Astrocyte (in vitro differentiated cells and primary cell): Measurements from ENCODE around the gene BMPR1B. TPM values are rescaled to one million over a fixed set of nuclear protein-coding genes. Genes with fewer than 3 reads are reported as not detected.

Source experiments
- DNase-seq: peaks from one replicate; pipeline ENCODE4 v3.0.0-alpha.2; 2010; ENCODE audit warnings: low read depth
- FAIRE-seq: peaks from 2 replicates; lab custom pipeline; 2011; peaks lifted over from hg19 to GRCh38; lab: Jason Lieb, UNC
- H2AFZ ChIP-seq: 2 replicates; pipeline ENCODE4 v1.6.0; 2012; ENCODE audit warnings: low read depth, low read length, inconsistent platforms
- H3K27ac ChIP-seq: 2 replicates; pipeline ENCODE4 v1.5.1; 2011; ENCODE audit warnings: low read depth, low read length, inconsistent platforms
- H3K27me3 ChIP-seq: 2 replicates; pipeline ENCODE4 v1.6.0; 2011; ENCODE audit warnings: low read length, inconsistent platforms; ENCODE audit not compliant: insufficient read depth
- H3K36me3 ChIP-seq: 2 replicates; pipeline ENCODE4 v1.5.1; 2011; ENCODE audit warnings: low read length, inconsistent platforms; ENCODE audit not compliant: insufficient read depth
- H3K4me1 ChIP-seq: 2 replicates; pipeline ENCODE4 v1.5.1; 2011; ENCODE audit warnings: low read length, inconsistent platforms; ENCODE audit not compliant: insufficient read depth
- H3K4me2 ChIP-seq: 2 replicates; pipeline ENCODE4 v1.6.0; 2012; ENCODE audit warnings: low read length, inconsistent platforms
- H3K4me3 ChIP-seq: 2 replicates; pipeline ENCODE4 v1.5.1; 2011; ENCODE audit warnings: low read depth, mild to moderate bottlenecking, low read length, inconsistent platforms; ENCODE audit not compliant: insufficient read depth
- H3K79me2 ChIP-seq: 2 replicates; pipeline ENCODE4 v1.6.0; 2012; ENCODE audit warnings: mild to moderate bottlenecking, low read length, inconsistent platforms; ENCODE audit not compliant: insufficient read depth
- H3K9ac ChIP-seq: 2 replicates; pipeline ENCODE4 v1.6.0; 2012; ENCODE audit warnings: mild to moderate bottlenecking, low read length, inconsistent platforms
- H3K9me3 ChIP-seq: 2 replicates; pipeline ENCODE4 v1.5.1; 2012; ENCODE audit warnings: low read depth, mild to moderate bottlenecking, low read length, inconsistent platforms; ENCODE audit not compliant: insufficient read depth
- H4K20me1 ChIP-seq: 2 replicates; pipeline ENCODE4 v1.6.0; 2012; ENCODE audit warnings: low read length, inconsistent platforms; ENCODE audit not compliant: insufficient read depth
- H3K27ac Mint-ChIP-seq: one replicate; pipeline ENCODE4 v1.8.0; 2021; ENCODE audit warnings: mild to moderate bottlenecking, mixed read lengths; ENCODE audit not compliant: unreplicated experiment
- H3K27me3 Mint-ChIP-seq: one replicate; pipeline ENCODE4 v1.8.0; 2021; ENCODE audit warnings: low read depth, mixed read lengths; ENCODE audit not compliant: unreplicated experiment
- H3K36me3 Mint-ChIP-seq: one replicate; pipeline ENCODE4 v1.8.0; 2021; ENCODE audit warnings: low read depth, mixed read lengths; ENCODE audit not compliant: unreplicated experiment
- H3K4me1 Mint-ChIP-seq: one replicate; pipeline ENCODE4 v1.8.0; 2021; ENCODE audit warnings: low read depth, mixed read lengths; ENCODE audit not compliant: unreplicated experiment
- H3K4me3 Mint-ChIP-seq: one replicate; pipeline ENCODE4 v1.8.0; 2021; ENCODE audit warnings: mild to moderate bottlenecking, moderate library complexity, mixed read lengths; ENCODE audit not compliant: unreplicated experiment
- H3K9me3 Mint-ChIP-seq: one replicate; pipeline ENCODE4 v1.8.0; 2021; ENCODE audit warnings: mild to moderate bottlenecking, mixed read lengths; ENCODE audit not compliant: unreplicated experiment
- EZH2 ChIP-seq: IDR thresholded peaks from 2 replicates; pipeline ENCODE4 v1.6.1; 2012; ENCODE audit warnings: mild to moderate bottlenecking, low read length, inconsistent platforms; ENCODE audit not compliant: insufficient read depth
- total RNA-seq: library from RNA; stranded (reverse); gene quantifications from 2 replicates; pipeline ENCODE4 v1.2.1, GENCODE V29; 2021
- TF ChIP-seq, protein P1 (sequence below): IDR thresholded peaks from 2 replicates; pipeline ENCODE4 v1.5.1; 2011; ENCODE audit warnings: low read depth, mild to moderate bottlenecking, inconsistent platforms, low read length, moderate library complexity; ENCODE audit not compliant: insufficient read depth

Gene BMPR1B
- total RNA-seq, 1 donor from 2014 or later, result 14.1 TPM

DNA sequence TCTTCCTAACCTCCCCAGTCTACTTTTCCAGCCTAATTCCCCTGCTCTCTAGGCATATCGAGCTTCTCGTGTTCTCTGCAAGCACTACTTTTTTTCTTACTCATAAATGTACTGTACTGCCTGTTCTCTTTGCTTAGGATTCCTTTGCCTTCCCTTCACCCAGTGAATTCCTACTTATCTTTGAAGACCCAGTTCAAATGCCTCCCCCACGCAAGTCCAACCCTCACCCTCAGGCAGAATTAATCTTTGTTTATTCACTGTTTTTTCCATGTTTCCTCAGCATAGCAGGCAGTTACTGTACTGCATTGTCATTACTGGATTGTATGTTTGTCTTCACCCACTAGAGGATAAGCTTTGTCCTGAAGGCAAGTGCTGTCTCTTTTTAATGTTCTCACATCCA lies 287.7 kb downstream of the BMPR1B start:
- H3K27me3 Mint-ChIP-seq, result no peaks in the 10 kb centered on the region
- no peaks in the 10 kb centered on the region for H3K9me3 Mint-ChIP-seq
- Histone ChIP-seq H3K9me3 (no peaks in the 10 kb centered on the region), H3K9ac (no peak overlapping the region), H3K79me2 (no peaks in the 10 kb centered on the region), H3K36me3 (no peaks in the 10 kb centered on the region), H3K4me3 (no peak overlapping the region), H3K27ac (no peak overlapping the region), H3K27me3 (no peaks in the 10 kb centered on the region), H3K4me2 (no peak overlapping the region), H3K4me1 (peaks cover 3% of the 10 kb centered on the region), H2AFZ (no peak overlapping the region), H4K20me1 (no peaks in the 10 kb centered on the region)
- no peaks in the 10 kb centered on the region for H3K36me3 Mint-ChIP-seq
- FAIRE-seq (no peak), DNase-seq (peak; percentile 32)
- TF ChIP-seq EZH2, result no peak
- TF ChIP-seq, protein P1, sequence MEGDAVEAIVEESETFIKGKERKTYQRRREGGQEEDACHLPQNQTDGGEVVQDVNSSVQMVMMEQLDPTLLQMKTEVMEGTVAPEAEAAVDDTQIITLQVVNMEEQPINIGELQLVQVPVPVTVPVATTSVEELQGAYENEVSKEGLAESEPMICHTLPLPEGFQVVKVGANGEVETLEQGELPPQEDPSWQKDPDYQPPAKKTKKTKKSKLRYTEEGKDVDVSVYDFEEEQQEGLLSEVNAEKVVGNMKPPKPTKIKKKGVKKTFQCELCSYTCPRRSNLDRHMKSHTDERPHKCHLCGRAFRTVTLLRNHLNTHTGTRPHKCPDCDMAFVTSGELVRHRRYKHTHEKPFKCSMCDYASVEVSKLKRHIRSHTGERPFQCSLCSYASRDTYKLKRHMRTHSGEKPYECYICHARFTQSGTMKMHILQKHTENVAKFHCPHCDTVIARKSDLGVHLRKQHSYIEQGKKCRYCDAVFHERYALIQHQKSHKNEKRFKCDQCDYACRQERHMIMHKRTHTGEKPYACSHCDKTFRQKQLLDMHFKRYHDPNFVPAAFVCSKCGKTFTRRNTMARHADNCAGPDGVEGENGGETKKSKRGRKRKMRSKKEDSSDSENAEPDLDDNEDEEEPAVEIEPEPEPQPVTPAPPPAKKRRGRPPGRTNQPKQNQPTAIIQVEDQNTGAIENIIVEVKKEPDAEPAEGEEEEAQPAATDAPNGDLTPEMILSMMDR, result no peak
- peaks cover 11% of the 10 kb centered on the region for H3K4me1 Mint-ChIP-seq
- no peak overlapping the region for H3K4me3 Mint-ChIP-seq
- H3K27ac Mint-ChIP-seq, result no peak overlapping the region

DNA sequence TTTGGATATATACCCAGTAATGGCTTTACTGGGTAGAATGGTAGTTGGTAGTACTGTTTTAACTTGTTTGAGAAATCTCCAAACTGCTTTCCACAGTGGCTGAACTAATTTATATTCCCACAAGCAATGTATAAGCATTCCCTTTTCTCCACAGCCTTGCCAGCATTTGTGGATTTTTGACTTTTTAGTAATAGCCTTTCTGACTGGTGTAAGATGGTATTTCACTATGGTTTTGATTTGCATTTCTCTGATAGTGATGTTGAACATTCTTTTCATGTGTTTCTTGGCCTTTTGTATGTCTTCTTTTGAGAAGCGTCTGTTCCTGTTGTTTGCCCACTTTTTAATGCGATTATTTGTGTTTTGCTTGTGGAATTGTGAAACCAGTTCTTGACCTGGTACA lies 290.5 kb downstream of the BMPR1B start:
- H3K9ac ChIP-seq, result no peak overlapping the region
- FAIRE-seq (peak; percentile 52), DNase-seq (peak; percentile 45)
- Mint-ChIP-seq H3K27me3 (no peaks in the 10 kb centered on the region), H3K36me3 (no peaks in the 10 kb centered on the region), H3K9me3 (no peaks in the 10 kb centered on the region), H3K4me1 (peaks cover 17% of the 10 kb centered on the region), H3K27ac (no peak overlapping the region), H3K4me3 (no peak overlapping the region)
- H3K36me3 ChIP-seq, result no peaks in the 10 kb centered on the region
- H3K27ac ChIP-seq, result no peak overlapping the region
- TF ChIP-seq EZH2, result no peak
- TF ChIP-seq, protein P1, result no peak
- no peaks in the 10 kb centered on the region for H3K79me2 ChIP-seq
- no peaks in the 10 kb centered on the region for H3K9me3 ChIP-seq
- H3K27me3 ChIP-seq, result no peaks in the 10 kb centered on the region
- H3K4me3 ChIP-seq, result no peak overlapping the region
- peaks cover 8% of the 10 kb centered on the region for H3K4me1 ChIP-seq
- H2AFZ ChIP-seq, result no peak overlapping the region
- no peak overlapping the region for H3K4me2 ChIP-seq
- no peaks in the 10 kb centered on the region for H4K20me1 ChIP-seq

DNA sequence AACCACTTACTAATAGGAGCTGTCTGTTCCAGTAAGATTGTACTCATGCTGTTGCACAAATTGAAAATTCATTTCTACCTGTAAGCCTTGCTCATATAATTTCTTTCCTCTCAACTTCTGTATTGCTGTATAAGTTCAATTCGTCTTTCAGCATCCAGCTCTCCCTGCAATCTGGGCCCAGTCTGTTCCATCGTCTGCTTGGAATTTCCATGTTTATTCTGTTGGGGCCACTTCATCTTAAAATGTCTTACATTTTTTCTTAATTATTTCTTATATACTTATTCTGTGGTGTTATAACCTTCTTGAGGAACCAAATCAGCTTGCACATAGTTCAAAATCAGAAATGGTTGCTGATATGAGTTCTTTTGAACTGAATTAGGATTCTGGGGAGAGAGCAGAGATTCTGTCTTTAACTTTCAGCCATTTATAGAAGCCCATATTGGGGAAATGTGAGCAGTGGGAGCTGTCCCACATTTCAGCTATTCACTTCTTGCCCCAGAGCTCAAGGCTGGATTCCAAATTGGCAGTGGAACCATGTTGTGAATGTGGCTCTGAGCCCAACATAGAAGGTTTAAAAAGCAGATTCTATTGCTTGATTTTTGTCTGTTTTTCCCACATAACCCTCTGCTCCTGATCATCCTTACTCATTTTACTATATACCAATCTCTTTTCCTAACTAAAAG lies 291.9 kb downstream of the BMPR1B start:
- FAIRE-seq, result no peak
- no peaks in the 10 kb centered on the region for H3K27me3 ChIP-seq
- H3K4me1 Mint-ChIP-seq, result peaks cover 17% of the 10 kb centered on the region
- no peak overlapping the region for H3K4me2 ChIP-seq
- no peaks in the 10 kb centered on the region for H3K79me2 ChIP-seq
- H4K20me1 ChIP-seq, result no peaks in the 10 kb centered on the region
- peak; percentile 33 for DNase-seq
- no peak overlapping the region for H3K27ac Mint-ChIP-seq
- H3K4me3 Mint-ChIP-seq, result no peak overlapping the region
- H3K36me3 ChIP-seq, result no peaks in the 10 kb centered on the region
- H3K9ac ChIP-seq, result no peak overlapping the region
- H3K27me3 Mint-ChIP-seq, result no peaks in the 10 kb centered on the region
- no peak for TF ChIP-seq EZH2
- TF ChIP-seq, protein P1, result no peak
- H2AFZ ChIP-seq, result no peak overlapping the region
- no peaks in the 10 kb centered on the region for H3K36me3 Mint-ChIP-seq
- H3K27ac ChIP-seq, result no peak overlapping the region
- H3K9me3 Mint-ChIP-seq, result no peaks in the 10 kb centered on the region
- H3K4me3 ChIP-seq, result no peak overlapping the region
- no peaks in the 10 kb centered on the region for H3K9me3 ChIP-seq
- peaks cover 8% of the 10 kb centered on the region for H3K4me1 ChIP-seq
